Measurements from ENCODE around the gene SAMD4A.

GRCh38 chr14:54794159-54794558, 227.2 kb downstream of the SAMD4A start:
- TF ChIP-seq CTCF (conservative IDR thresholded peaks at IDR 0.05), result no peak
- no peak for TF ChIP-seq ZFX (IDR thresholded peaks at IDR 0.05)

Measured in C4-2B (cell line).